GM12801 (cell line): ENCODE measurements around the gene XIRP2.

Experiments used
- CTCF ChIP-seq: IDR thresholded peaks from one replicate; pipeline ENCODE4 v1.5.1; 2011; ENCODE audit warnings: control low read depth; ENCODE audit not compliant: insufficient read length; ENCODE audit errors: extremely low read depth

Gene XIRP2

GRCh38 chr2:167215595-167215994, 327.3 kb downstream of the XIRP2 start:
- TF ChIP-seq CTCF: no peak

GRCh38 chr2:167237478-167237877, 349.2 kb downstream of the XIRP2 start:
- no peak for TF ChIP-seq CTCF

DNA sequence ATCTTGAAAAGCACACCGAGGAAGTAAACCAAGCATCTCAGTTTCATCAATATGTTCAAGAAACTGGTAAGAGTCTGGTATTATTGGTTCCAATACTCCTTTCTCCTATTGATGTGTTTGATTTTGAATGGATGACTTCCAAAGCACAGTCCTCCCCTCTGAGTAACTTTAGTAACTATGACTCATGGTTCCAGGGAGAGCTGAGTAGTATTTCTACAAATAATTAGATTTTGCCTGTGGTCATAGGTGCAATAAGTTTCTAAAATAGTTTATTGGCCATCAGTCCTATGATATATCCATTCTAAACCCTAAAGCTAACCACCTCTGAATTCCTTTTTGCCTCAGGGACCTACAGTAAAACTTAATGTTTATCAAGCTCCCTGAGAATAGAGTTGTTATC, 352.4 kb downstream of the XIRP2 start:
- TF ChIP-seq CTCF: no peak

DNA sequence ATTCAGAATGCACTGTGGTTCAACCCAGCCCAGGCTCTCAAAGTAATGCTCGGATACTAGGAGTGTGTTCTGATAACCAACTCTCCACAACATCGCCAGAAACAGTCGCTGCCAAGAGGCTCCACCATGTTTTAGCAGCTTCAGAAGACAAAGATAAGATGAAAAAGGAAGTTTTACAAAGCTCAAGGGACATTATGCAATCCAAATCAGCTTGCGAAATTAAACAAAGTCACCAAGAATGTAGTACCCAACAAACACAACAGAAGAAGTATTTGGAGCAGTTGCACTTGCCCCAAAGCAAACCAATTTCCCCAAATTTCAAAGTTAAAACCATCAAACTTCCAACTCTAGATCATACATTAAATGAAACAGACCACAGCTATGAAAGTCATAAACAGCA, 360.9 kb downstream of the XIRP2 start:
- TF ChIP-seq CTCF: no peak

DNA sequence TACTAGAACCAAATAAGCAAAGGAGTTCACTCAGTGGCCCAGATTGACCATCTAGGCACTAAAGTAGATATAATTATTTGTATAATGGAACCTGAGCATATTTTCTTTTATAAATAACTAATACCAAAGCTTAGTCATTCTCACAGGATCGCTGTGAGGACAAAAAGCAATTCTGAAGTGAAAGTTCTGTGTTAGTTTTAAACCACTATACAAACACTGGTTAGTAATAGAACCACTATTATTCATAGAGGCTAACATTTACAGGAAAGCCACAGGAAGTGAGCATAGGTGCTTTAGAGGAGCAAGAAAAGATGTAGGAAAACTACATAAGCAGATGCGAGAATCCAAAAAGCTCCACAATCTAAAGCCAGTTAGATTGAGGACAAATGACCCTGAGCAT, 364.7 kb downstream of the XIRP2 start:
- TF ChIP-seq CTCF: no peak

- TF ChIP-seq CTCF: no peak
Measured at GRCh38 chr2:167254721-167255120, 366.4 kb downstream of the XIRP2 start.

DNA sequence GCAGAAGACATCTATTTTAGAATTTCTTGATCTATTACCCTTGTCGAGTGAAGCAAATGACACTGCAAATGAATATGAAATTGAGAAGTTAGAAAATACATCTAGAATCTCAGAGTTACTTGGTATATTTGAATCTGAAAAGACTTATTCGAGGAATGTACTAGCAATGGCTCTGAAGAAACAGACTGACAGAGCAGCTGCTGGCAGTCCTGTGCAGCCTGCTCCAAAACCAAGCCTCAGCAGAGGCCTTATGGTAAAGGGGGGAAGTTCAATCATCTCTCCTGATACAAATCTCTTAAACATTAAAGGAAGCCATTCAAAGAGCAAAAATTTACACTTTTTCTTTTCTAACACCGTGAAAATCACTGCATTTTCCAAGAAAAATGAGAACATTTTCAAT, 370.4 kb downstream of the XIRP2 start:
- TF ChIP-seq CTCF: no peak

DNA sequence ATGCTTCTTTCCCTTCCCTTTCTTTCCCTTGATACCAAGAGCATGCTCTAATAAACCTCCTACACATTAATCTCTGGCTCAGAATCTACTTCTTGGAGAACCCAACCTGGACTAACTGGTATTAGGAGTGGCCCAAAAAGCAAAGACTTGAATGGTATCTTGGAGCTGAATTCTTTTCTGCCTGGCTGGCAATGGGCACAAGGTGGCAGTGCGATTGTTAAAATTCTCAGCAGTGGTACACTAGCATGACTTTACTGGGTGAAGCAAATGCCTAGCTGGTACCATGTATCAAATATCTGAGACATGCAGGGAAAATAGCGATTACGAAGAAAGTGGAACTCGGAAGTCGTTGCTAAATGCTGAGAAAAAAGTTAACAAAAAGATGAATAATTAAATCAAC, 376.1 kb downstream of the XIRP2 start:
- no peak for TF ChIP-seq CTCF
